GM21619 (cell line): ENCODE measurements around the gene ISX.
A peak's percentile ranks its signal among the peaks of the same experiment; 100 is the strongest.

ENCODE experiments used
- ATAC-seq: cut with Tn5 transposase; IDR thresholded peaks from one replicate; pipeline ENCODE4 v1.9.1; 2021; ENCODE audit not compliant: unreplicated experiment

The ISX gene

DNA sequence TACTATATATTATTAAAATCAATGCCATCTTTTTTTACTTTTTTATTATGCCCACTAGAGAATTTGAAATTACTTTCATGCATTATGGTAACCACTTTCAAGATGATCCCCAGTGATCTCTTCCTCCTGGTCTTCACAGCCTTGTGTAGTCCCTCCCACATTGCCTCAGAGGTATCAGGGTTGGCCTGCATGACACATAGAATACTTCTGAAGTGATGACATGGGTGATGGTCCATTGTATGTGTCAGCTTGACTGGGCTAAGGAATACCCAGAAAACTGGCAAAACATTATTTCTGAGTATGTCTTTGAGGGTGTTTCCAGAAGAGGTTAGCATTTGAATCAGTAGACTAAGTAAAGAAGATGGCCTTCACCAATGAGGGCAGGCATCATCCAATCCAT is 14.2 kb upstream of the ISX start:
- no peak for ATAC-seq

DNA sequence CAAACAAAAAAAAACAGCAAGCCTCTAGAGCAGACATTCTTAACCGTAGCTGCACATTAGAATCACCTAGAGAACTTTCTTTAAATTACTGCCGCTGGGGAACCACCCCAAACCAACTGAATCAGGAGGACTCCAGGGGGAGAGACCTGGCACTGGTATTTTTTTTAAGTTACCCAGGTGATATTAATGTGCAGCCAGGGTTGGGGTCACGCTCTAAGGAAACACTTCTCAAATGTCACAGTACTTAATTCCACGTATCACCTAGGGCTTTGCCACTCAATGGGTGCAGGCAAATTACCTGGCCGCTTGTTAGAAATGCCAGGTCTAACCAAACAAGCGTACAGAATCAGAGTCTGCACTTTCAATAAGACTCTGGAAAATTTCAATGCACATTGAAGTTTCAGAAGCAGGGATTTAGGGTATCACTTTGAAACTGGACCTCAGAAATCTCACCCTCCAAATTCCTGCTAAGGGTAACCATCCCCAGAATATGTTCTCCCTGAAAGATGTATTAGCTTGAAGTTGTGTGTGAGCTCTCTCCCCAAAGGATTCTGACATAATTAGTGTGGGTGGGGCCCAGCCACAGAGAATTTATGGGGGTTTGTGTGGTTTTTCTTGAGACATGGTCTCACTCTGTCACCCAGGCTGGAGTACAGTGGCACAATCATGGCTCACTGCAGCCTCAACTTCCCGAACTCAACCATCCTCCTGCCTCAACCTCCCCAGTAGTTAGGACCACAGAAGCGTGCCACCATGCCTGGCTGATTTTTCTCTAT is 12.7 kb upstream of the ISX start:
- no peak for ATAC-seq

DNA sequence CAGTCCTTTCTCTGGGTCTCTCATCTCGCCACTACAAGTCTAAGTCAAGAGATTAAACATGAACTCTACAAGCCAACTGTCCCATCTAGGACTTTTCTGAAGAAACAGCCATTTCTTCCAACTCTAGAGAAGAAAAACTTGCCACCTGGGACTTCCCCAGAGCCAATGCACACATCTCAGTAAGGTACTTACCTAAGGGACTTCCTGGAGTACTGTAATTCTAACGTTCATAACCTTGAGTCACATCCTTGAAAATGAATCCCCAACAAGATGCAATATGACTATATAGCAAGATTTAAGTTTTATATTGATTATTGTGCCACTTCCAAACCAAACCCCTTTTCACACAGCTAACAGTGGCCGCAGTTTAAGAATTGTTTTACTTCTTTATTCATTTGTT is 11.9 kb upstream of the ISX start:
- no peak for ATAC-seq

DNA sequence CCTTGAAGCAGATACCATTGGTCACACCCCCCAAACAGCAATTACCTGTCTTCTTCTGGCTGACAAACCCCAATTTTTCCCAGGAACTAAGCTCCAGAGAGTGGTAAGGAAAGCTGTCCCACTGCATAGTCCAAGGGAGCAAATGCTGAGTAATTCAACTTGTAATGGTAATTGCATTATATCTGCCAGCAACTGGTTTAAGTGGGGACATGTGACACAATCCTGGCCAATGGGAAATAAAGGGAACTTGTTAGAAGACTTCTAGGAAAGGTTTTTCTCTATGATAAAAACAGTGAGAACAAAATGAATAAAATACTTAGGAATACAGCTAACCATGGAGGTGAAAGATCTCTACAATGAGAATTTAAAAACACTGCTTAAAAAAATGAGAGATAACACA is 9.5 kb upstream of the ISX start:
- no peak for ATAC-seq

DNA sequence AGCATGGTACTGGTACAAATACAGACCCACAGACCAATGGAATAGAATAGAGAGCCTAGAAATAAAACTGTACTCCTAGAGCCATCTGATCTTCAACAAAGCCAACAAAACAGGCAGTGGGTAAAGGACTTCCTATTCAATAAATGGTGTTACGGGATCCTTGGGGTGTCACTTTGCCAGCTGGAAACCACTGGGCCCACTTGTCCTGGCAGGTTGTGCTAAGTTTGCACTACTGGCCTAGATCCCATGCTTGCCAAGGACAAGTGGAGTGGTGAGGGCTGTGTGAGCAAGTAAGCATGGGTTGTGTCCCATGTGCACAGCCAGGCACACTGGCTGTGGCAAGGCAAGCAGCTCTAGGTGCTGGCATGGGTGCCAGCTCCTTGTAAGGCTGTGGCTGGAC is 8.8 kb upstream of the ISX start:
- no peak for ATAC-seq

DNA sequence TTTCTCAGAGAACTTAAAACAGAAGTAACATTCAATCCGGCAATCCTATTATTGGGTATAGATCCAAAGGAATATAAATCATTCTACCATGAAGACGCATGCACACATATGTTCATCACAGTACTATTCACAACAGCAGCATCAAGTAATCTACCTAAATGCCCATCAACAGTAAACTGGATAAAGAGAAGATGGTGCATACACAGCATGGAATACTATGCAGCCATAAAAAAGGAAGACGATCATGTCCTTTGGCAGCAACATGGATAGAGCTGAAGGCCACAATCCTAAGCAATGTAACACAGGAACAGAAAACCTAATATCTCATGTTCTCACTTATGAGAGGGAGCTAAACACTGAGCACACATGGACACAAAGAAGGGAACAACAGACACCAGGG is 6.3 kb upstream of the ISX start:
- ATAC-seq = no peak

DNA sequence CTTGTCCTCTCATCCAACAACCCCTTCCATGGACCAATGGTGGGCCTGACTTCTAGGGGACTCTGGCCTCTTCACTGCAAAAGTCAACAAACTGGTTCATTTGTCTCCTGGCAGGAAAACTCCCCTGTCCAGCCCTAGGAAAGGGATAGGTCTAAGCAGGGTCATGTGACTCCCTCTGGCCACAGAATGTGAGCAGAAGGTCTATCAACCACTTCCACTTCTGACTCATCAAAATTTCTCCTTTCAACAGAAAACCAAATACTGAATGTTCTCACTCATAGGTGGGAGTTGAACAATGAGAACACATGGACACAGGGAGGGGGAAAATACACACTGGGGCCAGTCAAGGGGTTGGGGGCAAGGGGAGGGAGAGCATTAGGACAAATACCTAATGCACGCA is 1.3 kb upstream of the ISX start:
- peak; percentile 53 for ATAC-seq

DNA sequence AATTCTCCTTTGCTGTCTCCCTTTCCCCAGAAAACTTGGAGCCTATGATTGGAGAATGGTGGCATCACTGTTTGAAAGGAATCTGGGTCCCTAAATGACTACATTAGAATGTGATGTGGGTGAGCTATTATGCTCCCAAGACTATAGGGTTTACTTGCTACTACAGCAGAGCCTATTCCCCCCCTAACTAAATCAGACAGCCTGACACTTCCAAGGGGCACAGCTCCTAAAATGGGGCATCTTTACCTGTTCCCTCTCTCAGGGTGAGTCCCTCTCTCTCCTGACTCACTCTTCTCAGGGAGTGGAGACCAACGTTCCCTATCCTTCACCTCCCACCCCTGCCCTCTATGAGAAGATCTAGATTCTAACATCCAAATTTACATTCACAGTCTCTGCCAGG is 775 bp upstream of the ISX start:
- no peak for ATAC-seq

DNA sequence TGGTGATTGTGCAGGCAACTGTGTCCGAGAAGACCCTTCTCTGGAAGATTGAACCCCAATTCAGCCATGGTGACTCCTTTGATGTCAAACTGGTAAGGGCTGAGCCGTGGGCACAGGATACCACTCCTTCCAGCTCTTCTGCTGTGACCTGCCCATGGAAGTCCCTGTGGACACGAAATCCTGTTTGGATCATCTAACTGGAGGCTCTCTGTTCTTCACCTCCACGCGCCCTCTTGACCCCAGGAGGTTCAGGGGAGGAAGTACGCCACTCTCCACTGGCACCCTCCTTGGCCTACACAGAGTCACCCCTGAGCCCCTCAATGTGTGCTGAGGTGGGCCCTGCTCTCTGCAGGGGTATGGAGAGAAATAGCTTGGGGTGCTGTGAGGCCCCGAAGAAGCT is 810 bp downstream of the ISX start:
- ATAC-seq = no peak

DNA sequence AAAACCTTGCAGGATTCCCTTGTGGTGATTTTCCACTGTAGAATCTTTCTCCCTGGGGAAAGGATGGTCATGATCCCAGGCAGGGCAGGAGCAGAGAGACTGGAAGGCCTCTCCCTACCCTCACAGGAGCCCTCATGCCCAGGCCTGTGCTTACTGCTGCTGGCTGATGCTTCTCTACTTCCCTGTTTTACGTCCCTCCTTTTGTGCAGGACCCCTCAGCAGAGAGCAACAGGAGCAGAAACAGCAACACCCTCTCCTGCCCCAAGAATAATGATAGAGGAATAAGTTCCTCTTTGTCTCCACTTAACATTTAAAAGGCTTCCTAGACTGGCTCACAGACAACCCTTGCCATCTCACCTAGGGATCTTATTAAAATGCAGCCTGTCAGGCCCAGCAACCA is 3.6 kb downstream of the ISX start:
- ATAC-seq = no peak

DNA sequence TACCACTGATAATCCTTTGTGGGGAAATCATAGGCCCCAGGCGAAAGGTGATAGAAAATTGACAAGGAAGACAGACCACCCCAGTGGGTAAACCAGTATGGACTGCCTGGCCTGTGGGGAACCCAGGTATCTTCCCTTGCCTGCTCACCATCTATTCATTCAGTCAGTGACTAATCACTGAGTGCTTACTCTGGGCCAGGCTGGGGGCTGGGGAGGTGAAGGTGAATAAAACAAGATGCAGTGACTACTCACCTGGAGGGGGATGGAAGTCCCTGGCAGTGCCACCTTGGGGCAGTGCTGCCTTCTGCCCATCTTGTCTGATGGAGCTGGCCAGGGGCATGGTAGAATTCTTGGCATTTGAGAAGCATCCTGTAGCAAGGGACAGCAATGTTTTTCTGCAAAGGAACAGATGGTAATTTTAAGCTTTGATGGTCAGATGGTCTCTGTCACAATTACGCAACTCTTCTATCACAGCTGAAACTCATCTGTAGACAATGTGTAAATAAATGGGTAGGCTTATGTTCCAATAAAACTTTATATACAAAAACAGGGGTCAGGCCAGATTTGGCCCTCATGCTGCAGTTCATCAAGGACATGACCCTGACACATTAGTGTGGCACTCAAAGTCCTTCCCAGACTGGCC is 4.6 kb downstream of the ISX start:
- no peak for ATAC-seq

DNA sequence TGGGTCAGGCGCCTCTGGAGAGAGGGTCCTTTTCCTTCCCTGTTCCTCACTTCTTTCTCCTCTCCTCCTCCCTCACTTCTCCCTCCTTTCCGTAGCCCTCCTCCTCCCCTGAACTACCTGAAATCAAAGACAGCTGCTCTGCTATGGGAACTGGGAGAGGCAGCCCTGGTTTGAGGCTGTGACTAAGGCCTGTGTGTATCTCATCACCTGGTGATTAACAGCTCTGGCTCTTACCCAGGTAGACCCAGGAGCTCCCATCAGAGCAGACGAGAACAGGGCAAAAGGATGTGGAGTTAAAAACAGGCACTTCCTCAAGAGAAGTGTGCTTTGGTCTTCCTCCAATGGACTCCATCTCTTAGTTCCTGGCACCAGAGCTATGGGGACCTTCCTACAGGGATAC is 5.8 kb downstream of the ISX start:
- ATAC-seq = no peak

DNA sequence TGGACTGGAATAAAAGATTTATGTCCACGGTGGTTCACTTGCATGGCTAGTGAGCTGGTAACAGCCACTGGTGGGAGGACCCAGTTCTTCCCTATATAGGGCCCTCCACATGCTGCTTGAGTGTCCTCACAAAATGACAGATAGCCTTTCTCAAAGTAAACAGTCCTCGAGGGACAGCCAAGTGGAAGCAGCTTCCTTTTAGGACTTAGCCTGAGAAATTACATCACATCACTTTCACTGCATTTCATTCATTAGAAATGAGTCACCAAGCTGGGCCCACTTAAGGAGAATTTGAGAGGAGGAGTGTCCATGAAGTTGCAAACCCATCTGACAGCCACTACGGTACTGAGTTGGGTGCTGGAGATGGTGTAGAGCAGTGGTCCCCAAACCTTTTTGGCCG is 7.0 kb downstream of the ISX start:
- no peak for ATAC-seq

DNA sequence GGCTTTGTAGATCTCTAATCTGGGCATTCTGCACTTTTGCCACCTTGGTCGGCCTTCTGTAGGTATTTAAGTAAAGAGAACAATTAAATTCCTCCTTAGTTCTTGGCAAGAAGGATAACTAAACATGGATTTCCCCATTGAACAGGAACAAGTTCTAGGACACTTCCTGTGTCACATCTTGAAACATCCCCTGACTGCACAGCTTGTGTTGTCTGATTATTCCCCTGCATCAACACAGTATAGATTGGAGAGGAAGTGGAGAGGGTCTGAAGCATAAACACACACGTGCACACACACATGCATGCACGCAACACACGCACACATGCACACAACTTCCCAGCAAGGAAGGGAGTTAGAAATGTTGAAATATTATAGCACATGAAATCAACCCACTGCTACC is 8.6 kb downstream of the ISX start:
- ATAC-seq = no peak

DNA sequence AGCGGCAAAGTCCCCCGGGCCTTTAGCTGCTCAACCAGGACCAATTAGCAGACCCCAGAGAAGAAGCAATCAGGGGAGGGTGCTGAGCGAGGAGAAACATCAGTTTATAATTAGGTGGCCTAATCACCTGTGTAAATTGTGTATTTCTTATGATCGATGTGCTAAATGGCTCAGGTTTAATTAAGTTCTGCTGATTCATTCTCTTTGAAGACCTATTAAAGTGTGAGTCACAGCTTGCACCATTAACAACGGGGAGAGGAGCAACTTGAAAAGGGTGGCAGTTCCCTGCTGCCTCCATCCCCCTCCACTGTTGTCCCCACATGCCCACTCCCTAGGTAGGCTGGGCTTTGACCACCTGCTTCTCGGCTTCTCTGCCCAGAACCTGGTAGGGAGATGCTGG is 10.7 kb downstream of the ISX start:
- no peak for ATAC-seq

DNA sequence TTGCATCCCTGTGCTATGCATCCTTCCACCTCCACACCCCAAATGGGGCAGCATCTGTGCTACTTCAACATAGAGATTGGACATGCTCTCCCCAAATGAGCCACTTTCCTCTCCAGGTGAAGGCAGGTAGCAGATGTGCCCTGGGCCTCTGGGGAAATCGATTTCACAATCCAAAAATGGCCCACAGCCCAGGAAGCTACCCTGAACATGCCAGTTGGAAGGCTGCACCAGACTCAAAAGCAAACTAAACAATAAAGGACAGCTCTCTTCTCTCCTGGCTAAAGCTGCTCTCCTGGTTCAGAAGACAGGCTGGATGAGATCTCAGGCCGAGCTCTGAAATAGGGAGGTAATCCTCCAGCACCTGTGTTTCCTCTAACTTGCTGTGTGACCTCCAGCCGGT is 19.7 kb downstream of the ISX start:
- no peak for ATAC-seq

DNA sequence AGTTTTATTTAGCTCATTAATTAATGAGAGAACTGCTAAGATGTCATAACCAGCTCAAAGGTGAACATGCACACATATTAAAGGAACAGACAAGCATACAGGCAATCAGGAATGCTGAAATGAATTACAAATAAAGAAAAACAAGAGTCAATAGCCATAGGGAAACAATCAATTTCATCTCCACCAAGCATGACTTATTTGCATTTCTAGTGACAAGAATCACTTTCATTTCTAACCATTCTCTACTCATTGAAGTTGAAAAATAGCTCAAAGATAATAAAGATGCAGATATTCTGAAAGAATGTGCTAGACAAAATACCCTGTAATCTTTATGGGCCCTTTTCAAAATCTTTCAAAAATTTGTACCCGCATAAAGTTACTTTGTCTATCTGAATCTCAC is 23.2 kb downstream of the ISX start:
- no peak for ATAC-seq

DNA sequence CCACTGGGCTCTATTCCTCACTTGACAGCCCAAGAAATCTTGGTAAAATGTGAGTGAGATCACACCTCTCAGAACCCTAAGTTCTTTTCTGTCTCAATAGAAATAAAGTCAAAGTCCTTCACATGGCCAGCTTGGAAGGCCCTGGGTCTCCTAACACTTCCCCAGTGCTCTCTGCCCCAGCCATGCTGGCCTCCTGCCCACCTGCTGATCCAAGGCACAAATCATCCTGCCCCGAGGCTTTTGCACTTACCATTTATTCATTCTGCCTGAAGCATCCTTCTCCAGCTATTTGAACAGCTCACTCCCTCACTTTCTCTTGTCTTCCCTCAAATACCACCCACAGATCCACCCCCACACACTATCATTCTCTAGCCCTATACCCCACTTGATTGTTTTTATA is 26.4 kb downstream of the ISX start:
- ATAC-seq = no peak

DNA sequence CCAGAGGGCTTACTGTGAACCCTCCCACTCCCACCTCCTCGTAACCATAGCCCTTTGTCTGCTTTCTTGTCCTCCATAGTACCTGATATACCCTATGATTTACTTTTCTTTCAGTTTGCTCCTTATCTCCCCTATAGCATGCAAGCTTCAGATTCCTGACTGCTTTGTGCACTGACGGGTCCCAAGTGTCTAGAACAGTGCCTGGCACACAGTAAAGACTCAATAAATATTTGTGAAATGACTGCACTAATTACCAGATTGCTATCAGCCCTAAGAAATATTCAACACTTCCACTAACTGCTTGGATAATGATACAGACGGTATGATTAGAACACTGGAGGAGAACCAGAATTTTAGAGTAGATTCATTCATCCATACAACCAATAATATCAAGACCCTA is 33.0 kb downstream of the ISX start:
- ATAC-seq = no peak

DNA sequence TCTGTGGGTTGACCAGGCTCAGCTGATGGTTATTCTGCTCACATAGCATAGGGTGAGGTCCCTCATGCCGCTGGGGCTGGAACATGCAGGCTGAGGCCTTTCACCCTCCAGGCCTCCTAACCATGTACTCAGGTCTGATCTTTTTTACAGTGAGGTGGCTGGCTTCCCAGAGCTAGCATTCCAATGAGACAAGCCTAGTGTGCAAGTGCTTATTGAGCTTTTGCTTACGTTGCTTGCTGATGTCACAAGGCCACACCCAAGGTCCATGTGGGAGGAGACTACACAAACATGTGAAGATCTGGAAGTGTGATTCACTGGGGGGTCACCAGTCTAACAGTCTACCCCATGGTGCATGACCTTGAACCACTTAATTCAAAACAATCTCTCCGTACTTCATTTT is 33.9 kb downstream of the ISX start:
- no peak for ATAC-seq

DNA sequence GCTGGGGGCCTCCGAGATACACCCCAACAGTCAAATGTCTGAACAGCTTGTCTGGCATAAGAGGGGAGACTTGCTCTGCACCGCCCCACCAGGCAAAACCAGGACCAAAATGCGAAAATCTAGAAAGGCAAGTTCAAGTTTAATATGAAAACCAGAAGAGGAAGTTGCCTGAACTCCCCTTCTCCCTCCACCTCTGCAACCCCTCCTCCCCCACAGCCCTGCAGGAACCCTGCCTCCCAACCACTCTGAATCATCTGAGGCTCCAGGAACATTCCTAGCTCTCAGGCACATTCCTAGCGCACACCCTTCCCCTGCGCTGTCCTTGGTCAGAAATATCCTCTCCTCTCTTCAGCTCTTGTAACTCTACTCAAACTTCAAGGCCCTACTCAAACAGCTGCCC is 36.7 kb downstream of the ISX start:
- no peak for ATAC-seq

DNA sequence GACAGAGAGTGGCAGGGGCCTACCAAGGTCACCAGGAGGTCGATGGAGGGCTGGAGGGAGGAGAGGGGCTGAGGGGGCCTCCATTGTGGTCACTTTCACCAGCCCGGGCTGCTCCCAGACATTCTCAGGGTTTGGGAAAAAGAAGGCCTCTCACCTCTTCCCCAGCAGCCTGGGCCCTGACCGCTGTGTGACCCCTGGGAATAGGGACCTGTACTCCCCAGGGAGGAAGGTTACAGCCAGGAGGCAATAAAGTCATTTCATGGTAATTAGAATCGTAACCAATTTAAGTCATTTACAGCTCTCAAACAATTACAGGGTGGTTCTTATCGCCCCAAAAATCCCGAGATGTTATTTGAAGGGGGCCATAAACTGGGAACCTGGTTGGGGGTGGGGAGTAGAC is 37.8 kb downstream of the ISX start:
- ATAC-seq = no peak

DNA sequence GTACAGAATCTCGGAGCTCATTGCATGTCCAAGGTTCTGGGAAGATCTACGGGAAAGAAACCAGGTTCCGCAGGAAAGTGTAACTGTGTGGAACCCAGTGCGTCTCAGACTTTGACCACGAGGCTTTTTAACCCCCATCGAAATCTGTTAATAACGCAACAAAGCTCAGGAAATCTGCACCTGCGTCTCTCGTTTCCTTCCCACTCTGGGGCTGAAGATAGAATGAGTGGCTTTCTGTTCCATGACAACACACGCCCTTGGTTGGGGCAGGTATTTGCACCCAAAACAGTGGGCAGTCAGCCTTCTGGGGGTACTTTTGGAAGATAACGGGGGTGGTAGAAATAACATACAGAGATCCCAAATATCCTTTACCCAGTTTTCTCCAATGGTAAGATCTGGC is 38.5 kb downstream of the ISX start:
- ATAC-seq = no peak
